C4-2B (cell line): ENCODE results near the gene LBHD1.
"Not testable (repeated sequence)": the region's sequence is repeated elsewhere in the genome, so short reads cannot be mapped to it uniquely, and the experiment has no call there.

Experiments
- H3K27ac ChIP-seq: fragments of 450-650 bp; 2 replicates; pipeline ENCODE4 v1.5.1; 2017
- CTCF ChIP-seq: fragments of 450-650 bp; conservative IDR thresholded peaks from 2 replicates; pipeline ENCODE4 v1.5.1; 2017; ENCODE audit warnings: mild to moderate bottlenecking
- ZFX ChIP-seq: fragments of 450-650 bp; IDR thresholded peaks from 2 replicates; pipeline ENCODE4 v1.6.1; 2017

LBHD1 gene

GRCh38 chr11:62706850-62707247 is 34.8 kb upstream of the LBHD1 start:
- H3K27ac ChIP-seq: peak overlapping the region; percentile 87
- TF ChIP-seq ZFX: no peak
- TF ChIP-seq CTCF: no peak

GRCh38 chr11:62705880-62706849 is 34.1 kb upstream of the LBHD1 start:
- H3K27ac ChIP-seq: peak overlapping the region; percentile 87
- TF ChIP-seq CTCF (no peak), ZFX (no peak)

- no peak for TF ChIP-seq ZFX
- peak overlapping the region; percentile 87 for H3K27ac ChIP-seq
These were observed 33.3 kb upstream of the LBHD1 start for GRCh38 chr11:62705413-62705812.

- not testable (repeated sequence) for H3K27ac ChIP-seq
These were observed 31.9 kb upstream of the LBHD1 start for GRCh38 chr11:62703921-62704320.

- H3K27ac ChIP-seq: no peak overlapping the region
- TF ChIP-seq ZFX: no peak
- no peak for TF ChIP-seq CTCF
These were observed 30.2 kb upstream of the LBHD1 start for GRCh38 chr11:62702246-62702645.

- H3K27ac ChIP-seq: no peak overlapping the region
- TF ChIP-seq ZFX: no peak
- peak; percentile 87 for TF ChIP-seq CTCF
These were observed 22.5 kb upstream of the LBHD1 start for GRCh38 chr11:62694455-62695167.

GRCh38 chr11:62693624-62694023 is 21.6 kb upstream of the LBHD1 start:
- not testable (repeated sequence) for H3K27ac ChIP-seq

GRCh38 chr11:62689421-62690183 is 17.5 kb upstream of the LBHD1 start, which contains the start of gene LRRN4CL:
TSS of gene LRRN4CL (minus strand) at chr11:62689530. CDS start at chr11:62688508, 1,022 bp downstream.
- TF ChIP-seq ZFX (no peak), CTCF (no peak)
- no peak within 1 kb of the TSS for H3K27ac ChIP-seq
